Ishikawa (cell line): Measurements from ENCODE around the gene CCDC146.

Experiments used
- REST ChIP-seq: IDR thresholded peaks from 2 replicates; pipeline ENCODE4 v1.6.1; 2012; ENCODE audit warnings: low read depth, mild to moderate bottlenecking
- TCF12 ChIP-seq: IDR thresholded peaks from 2 replicates; pipeline ENCODE4 v1.6.1; 2012; ENCODE audit warnings: low read depth

DNA sequence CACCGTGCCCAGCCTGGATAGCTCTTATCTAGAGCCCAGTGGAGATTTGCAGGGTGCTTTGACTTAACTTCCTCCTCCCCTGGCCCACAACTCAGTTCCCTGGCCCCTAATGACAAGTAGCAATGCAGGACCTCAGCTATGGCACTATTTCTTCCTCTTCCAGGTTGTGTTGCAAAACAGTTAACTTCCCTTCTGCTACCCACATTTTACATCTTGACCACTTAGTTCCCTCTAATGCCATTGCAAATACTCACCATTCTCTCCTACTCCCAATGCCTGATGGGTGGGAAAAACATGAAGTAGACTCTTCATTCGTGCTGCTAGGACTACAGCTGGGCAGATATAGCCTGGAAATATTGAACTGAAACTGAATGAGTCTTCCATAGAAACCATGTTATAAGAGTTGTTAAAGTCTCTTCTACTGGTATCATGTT is 116.3 kb downstream of the CCDC146 start:
- TF ChIP-seq REST, result no peak
- no peak for TF ChIP-seq TCF12
